Hepatocyte (in vitro differentiated cells): ENCODE results near the gene SPINDOC.

Experiments
- EZH2 ChIP-seq: fragments of 200-600 bp; sonication (generic); IDR thresholded peaks from 2 replicates; pipeline ENCODE4 v1.6.1; 2016; ENCODE audit warnings: antibody characterized with exemption, mild to moderate bottlenecking, borderline replicate concordance
- TF ChIP-seq, protein P1 (sequence below): fragments of 200-600 bp; sonication (generic); IDR thresholded peaks from 2 replicates; pipeline ENCODE4 v1.5.1; 2016; ENCODE audit warnings: antibody characterized with exemption, mild to moderate bottlenecking; ENCODE audit not compliant: poor library complexity

DNA sequence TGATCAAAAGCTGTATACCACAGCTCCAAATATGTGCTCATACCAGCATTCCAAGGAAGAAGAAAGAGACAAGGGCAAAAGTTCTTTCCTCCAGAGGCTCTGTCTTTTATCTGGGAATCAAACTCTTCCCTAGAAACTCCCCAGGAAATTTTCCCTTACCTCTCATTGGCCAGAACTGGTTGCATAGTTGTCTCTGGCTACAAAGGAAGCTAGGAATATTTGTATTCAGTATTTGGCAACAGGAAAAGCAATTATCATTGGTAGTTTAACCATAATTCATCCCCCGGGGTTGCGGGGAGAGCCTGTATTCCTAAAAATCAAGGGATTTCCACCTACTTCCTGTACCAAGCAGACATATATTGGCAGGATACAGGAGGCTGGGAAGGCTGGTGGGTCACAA, 34.2 kb upstream of the SPINDOC start:
- TF ChIP-seq, protein P1, sequence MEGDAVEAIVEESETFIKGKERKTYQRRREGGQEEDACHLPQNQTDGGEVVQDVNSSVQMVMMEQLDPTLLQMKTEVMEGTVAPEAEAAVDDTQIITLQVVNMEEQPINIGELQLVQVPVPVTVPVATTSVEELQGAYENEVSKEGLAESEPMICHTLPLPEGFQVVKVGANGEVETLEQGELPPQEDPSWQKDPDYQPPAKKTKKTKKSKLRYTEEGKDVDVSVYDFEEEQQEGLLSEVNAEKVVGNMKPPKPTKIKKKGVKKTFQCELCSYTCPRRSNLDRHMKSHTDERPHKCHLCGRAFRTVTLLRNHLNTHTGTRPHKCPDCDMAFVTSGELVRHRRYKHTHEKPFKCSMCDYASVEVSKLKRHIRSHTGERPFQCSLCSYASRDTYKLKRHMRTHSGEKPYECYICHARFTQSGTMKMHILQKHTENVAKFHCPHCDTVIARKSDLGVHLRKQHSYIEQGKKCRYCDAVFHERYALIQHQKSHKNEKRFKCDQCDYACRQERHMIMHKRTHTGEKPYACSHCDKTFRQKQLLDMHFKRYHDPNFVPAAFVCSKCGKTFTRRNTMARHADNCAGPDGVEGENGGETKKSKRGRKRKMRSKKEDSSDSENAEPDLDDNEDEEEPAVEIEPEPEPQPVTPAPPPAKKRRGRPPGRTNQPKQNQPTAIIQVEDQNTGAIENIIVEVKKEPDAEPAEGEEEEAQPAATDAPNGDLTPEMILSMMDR: no peak
- no peak for TF ChIP-seq EZH2
